Erythroblast (primary cell): Measurements from ENCODE around the gene PPP2R3B.
"Not testable (repeated sequence)": the region's sequence is repeated elsewhere in the genome, so short reads cannot be mapped to it uniquely, and the experiment has no call there.

ENCODE experiments used
- DNase-seq, 2 experiments: peaks; one replicate each; lab custom pipeline; 2025; lab: John Stamatoyannopoulos, UW
- GATA1 ChIP-seq: IDR thresholded peaks from 2 replicates; pipeline ENCODE4 v1.6.1; 2011; ENCODE audit warnings: low read depth, mild to moderate bottlenecking, control low read depth, low read length, moderate library complexity
- POLR2A ChIP-seq: IDR thresholded peaks from 2 replicates; pipeline ENCODE4 v1.6.1; 2011; ENCODE audit warnings: mild to moderate bottlenecking, low read length

The PPP2R3B gene

GRCh38 chrX:391717-392574 is 5.2 kb upstream of the PPP2R3B start:
- DNase-seq: no peak

GRCh38 chrX:390459-390858 is 3.8 kb upstream of the PPP2R3B start:
- TF ChIP-seq POLR2A (no peak), GATA1 (no peak)

More at GRCh38 chrX:391717-392574, 5.2 kb upstream of the PPP2R3B start:
- TF ChIP-seq POLR2A (no peak), GATA1 (no peak)

GRCh38 chrX:389021-389441 is 2.3 kb upstream of the PPP2R3B start:
- DNase-seq: no peak

More at GRCh38 chrX:390459-390858, 3.8 kb upstream of the PPP2R3B start:
- DNase-seq: no peak

GRCh38 chrX:387729-388128 is 1.0 kb upstream of the PPP2R3B start:
- TF ChIP-seq GATA1 (no peak), POLR2A (no peak)
- no peak for DNase-seq

More at GRCh38 chrX:389021-389441, 2.3 kb upstream of the PPP2R3B start:
- no peak for TF ChIP-seq POLR2A
- TF ChIP-seq GATA1: no peak

GRCh38 chrX:386239-386767 is 404 bp downstream of the PPP2R3B start:
- no peak for TF ChIP-seq GATA1
- TF ChIP-seq POLR2A: no peak
- no peak for DNase-seq

GRCh38 chrX:385736-386135 is 971 bp downstream of the PPP2R3B start:
- DNase-seq: not testable (repeated sequence)

- TF ChIP-seq GATA1 (no peak), POLR2A (no peak)
- DNase-seq: no peak
Observed at GRCh38 chrX:384861-385260, 1.8 kb downstream of the PPP2R3B start.

- no peak for DNase-seq
- no peak for TF ChIP-seq GATA1
- TF ChIP-seq POLR2A: no peak
Observed at GRCh38 chrX:378443-378842, 8.3 kb downstream of the PPP2R3B start.

GRCh38 chrX:376206-376605 is 10.5 kb downstream of the PPP2R3B start:
- DNase-seq: not testable (repeated sequence)

GRCh38 chrX:375181-376036 is 11.3 kb downstream of the PPP2R3B start:
- DNase-seq: no peak
- TF ChIP-seq POLR2A: no peak

GRCh38 chrX:374596-374995 is 12.1 kb downstream of the PPP2R3B start:
- TF ChIP-seq GATA1: no peak
- TF ChIP-seq POLR2A: no peak
- no peak for DNase-seq

GRCh38 chrX:373641-374471 is 12.9 kb downstream of the PPP2R3B start:
- TF ChIP-seq POLR2A (no peak), GATA1 (no peak)
- no peak for DNase-seq

- TF ChIP-seq GATA1 (no peak), POLR2A (no peak)
- DNase-seq: no peak
Observed at GRCh38 chrX:372856-373640, 13.7 kb downstream of the PPP2R3B start.
